Colon (tissue), 2 donors: ENCODE measurements around the gene TRIM46.

Experiments used
- FAIRE-seq: peaks from 2 replicates; lab custom pipeline; 2012; peaks lifted over from hg19 to GRCh38; lab: Jason Lieb, UNC
- donor health status: control.
- donor health status: control.

Gene TRIM46

GRCh38 chr1:155171836-155172731 lies 1.6 kb upstream of the TRIM46 start:
- no peak for FAIRE-seq

- FAIRE-seq: no peak
These were observed 744 bp upstream of the TRIM46 start, which contains the start of gene KRTCAP2 for GRCh38 chr1:155172732-155173477. KRTCAP2 (minus strand) TSS chr1:155173304; CDS start chr1:155173224, 80 bp downstream.

- no peak for FAIRE-seq
These were observed 953 bp downstream of the TRIM46 start for GRCh38 chr1:155174324-155175280.

- FAIRE-seq: no peak
These were observed 1.8 kb downstream of the TRIM46 start for GRCh38 chr1:155175281-155175926.

GRCh38 chr1:155175927-155176371 lies 2.3 kb downstream of the TRIM46 start:
- FAIRE-seq: no peak

GRCh38 chr1:155176544-155177071 lies 3.0 kb downstream of the TRIM46 start:
- FAIRE-seq: no peak

- FAIRE-seq: no peak
These were observed 3.7 kb downstream of the TRIM46 start for GRCh38 chr1:155177192-155177917.

GRCh38 chr1:155177918-155178281 lies 4.3 kb downstream of the TRIM46 start:
- no peak for FAIRE-seq

GRCh38 chr1:155178441-155179111 lies 4.9 kb downstream of the TRIM46 start:
- FAIRE-seq: no peak

GRCh38 chr1:155179112-155180031 lies 5.7 kb downstream of the TRIM46 start:
- FAIRE-seq: no peak

- FAIRE-seq: no peak
These were observed 7.9 kb downstream of the TRIM46 start for GRCh38 chr1:155181371-155182051.

GRCh38 chr1:155182052-155182550 lies 8.5 kb downstream of the TRIM46 start:
- FAIRE-seq: no peak

- FAIRE-seq: no peak
These were observed 10.1 kb downstream of the TRIM46 start for GRCh38 chr1:155183775-155184221.

- no peak for FAIRE-seq
These were observed 10.7 kb downstream of the TRIM46 start for GRCh38 chr1:155184351-155184811.

- FAIRE-seq: no peak
These were observed 11.5 kb downstream of the TRIM46 start for GRCh38 chr1:155184835-155185782.

- no peak for FAIRE-seq
These were observed 12.1 kb downstream of the TRIM46 start for GRCh38 chr1:155185783-155186066.
